ENCODE measurements around the gene USP21. TPM values are rescaled to one million over a fixed set of nuclear protein-coding genes. Genes with fewer than 3 reads are reported as not detected.
"Not testable (repeated sequence)": the region's sequence is repeated elsewhere in the genome, so short reads cannot be mapped to it uniquely, and the experiment has no call there.

Gene USP21
- total RNA-seq, result 10 to 100 TPM; 13.4 to 20.8 TPM
- long read RNA-seq, transcript USP21-203 (14 exons, 2,342 nt), result minor isoform, 6 of 29 reads
- long read RNA-seq, transcript USP21-201 (13 exons, 2,195 nt), result major isoform, 10 of 29 reads
- long read RNA-seq, partial matches to known transcripts, result 8 of 29 reads
- long read RNA-seq, other reads (novel, unspliced or antisense), result 5 of 29 reads

- intact Hi-C loops (cut with DNase I), result no loop called here
- DNase-seq (peak; percentile 95), ATAC-seq (peak; percentile 96)
Observed at GRCh38 chr1:161159087-161159912, at the start of gene USP21. USP21 (plus strand) TSS chr1:161159500; CDS start chr1:161160641, 1,141 bp downstream.

GRCh38 chr1:161111117-161111516 is 48.2 kb upstream of the USP21 start:
- intact Hi-C loops (cut with DNase I), result no loop called here
- no peak for ATAC-seq

GRCh38 chr1:161111527-161111926 is 47.8 kb upstream of the USP21 start:
- intact Hi-C loops (cut with DNase I), result no loop called here
- DNase-seq (no peak), ATAC-seq (no peak)

More at GRCh38 chr1:161111117-161111516, 48.2 kb upstream of the USP21 start:
- DNase-seq, result no peak

- no peak for ATAC-seq
- intact Hi-C loops (cut with DNase I), result no loop called here
- no peak for DNase-seq
Observed at GRCh38 chr1:161113915-161114314, 45.4 kb upstream of the USP21 start.

- no peak for ATAC-seq
- DNase-seq, result no peak
- intact Hi-C loops (cut with DNase I), result no loop called here
Observed at GRCh38 chr1:161114556-161114955, 44.7 kb upstream of the USP21 start.

- intact Hi-C loops (cut with DNase I), result no loop called here
- DNase-seq, result no peak
- ATAC-seq, result no peak
Observed at GRCh38 chr1:161115132-161115711, 44.1 kb upstream of the USP21 start.

GRCh38 chr1:161115961-161116360 is 43.3 kb upstream of the USP21 start:
- intact Hi-C loops (cut with DNase I); ATAC-seq; DNase-seq: not testable (repeated sequence)

GRCh38 chr1:161117759-161118581 is 41.3 kb upstream of the USP21 start, which contains the start of the genes NIT1 and PFDN2:
NIT1 (plus strand) TSS chr1:161118105; CDS start chr1:161118177, 72 bp downstream.
PFDN2 (minus strand) TSS chr1:161118037; CDS start chr1:161118026, 11 bp downstream.
- intact Hi-C loops (cut with DNase I), result no loop called here
- DNase-seq, result peak; percentile 90
- ATAC-seq, result peak; percentile 94

GRCh38 chr1:161119092-161119903 is 40.0 kb upstream of the USP21 start:
- intact Hi-C loops (cut with DNase I), result no loop called here

GRCh38 chr1:161121042-161121650 is 38.2 kb upstream of the USP21 start:
- intact Hi-C loops (cut with DNase I), result no loop called here
- no peak for DNase-seq
- no peak for ATAC-seq

More at GRCh38 chr1:161119092-161119903, 40.0 kb upstream of the USP21 start:
- ATAC-seq (peak; percentile 17 to 20), DNase-seq (peak; percentile 55)

- DNase-seq (no peak), ATAC-seq (no peak)
- intact Hi-C loops (cut with DNase I), result no loop called here
Observed at GRCh38 chr1:161121834-161122233, 37.5 kb upstream of the USP21 start.

- ATAC-seq, result no peak
- DNase-seq, result no peak
Observed at GRCh38 chr1:161122967-161123366, 36.3 kb upstream of the USP21 start.

GRCh38 chr1:161127649-161128048 is 31.7 kb upstream of the USP21 start:
- intact Hi-C loops (cut with DNase I), result no loop called here
- no peak for ATAC-seq
- DNase-seq, result no peak

More at GRCh38 chr1:161122967-161123366, 36.3 kb upstream of the USP21 start:
- intact Hi-C loops (cut with DNase I), result no loop called here

GRCh38 chr1:161128591-161129420 is 30.5 kb upstream of the USP21 start:
- ATAC-seq (no peak), DNase-seq (no peak)
- intact Hi-C loops (cut with DNase I), result no loop called here

- DNase-seq (no peak), ATAC-seq (no peak)
- intact Hi-C loops (cut with DNase I), result loop anchor here in 1 of 2 donors (10.0 kb wide), 1 partner anchor 85 kb away; the partner anchor contains the start of gene USF1
Observed at GRCh38 chr1:161130266-161130665, 29.0 kb upstream of the USP21 start.

GRCh38 chr1:161131523-161132409 is 27.5 kb upstream of the USP21 start:
- ATAC-seq, result peak; percentile 6 to 16
- intact Hi-C loops (cut with DNase I), result loop anchor here in 1 of 2 donors (10.0 kb wide), 1 partner anchor 87 kb away; the partner anchor contains the start of gene USF1

More at GRCh38 chr1:161131523-161132409, 27.5 kb upstream of the USP21 start:
- DNase-seq, result no peak
